Measurements from ENCODE around the gene CNTROB. TPM values are rescaled to one million over a fixed set of nuclear protein-coding genes. Genes with fewer than 3 reads are reported as not detected.

The CNTROB gene
- total and polyA plus RNA-seq, 2 experiments from 2014 or later, result 23.1 to 42.6 TPM

- peaks cover 20% of the 10 kb centered on the region for H3K36me3 ChIP-seq
These were observed 21.3 kb upstream of the CNTROB start for GRCh38 chr17:7910711-7911110.

GRCh38 chr17:7911116-7911515 lies 20.9 kb upstream of the CNTROB start:
- no peak overlapping the region for H3K27ac ChIP-seq
- TF ChIP-seq CTCF (IDR thresholded peaks at IDR 0.05; ENCODE audit: low read depth, low read length), result no peak
- DNase-seq (ENCODE audit: low read depth in 1 of 2, low spot score in 1 of 2), result no peak

More at GRCh38 chr17:7910711-7911110, 21.3 kb upstream of the CNTROB start:
- DNase-seq (ENCODE audit: low read depth in 1 of 2, low spot score in 1 of 2), result no peak
- no peak for TF ChIP-seq CTCF (IDR thresholded peaks at IDR 0.05; ENCODE audit: low read depth, low read length)
- H3K9me3 ChIP-seq (ENCODE audit: low read depth), result no peaks in the 10 kb centered on the region
- H3K4me3 ChIP-seq, result no peak overlapping the region
- H3K4me1 ChIP-seq (ENCODE audit: low read depth), result peaks cover 7% of the 10 kb centered on the region
- no peaks in the 10 kb centered on the region for H3K27me3 ChIP-seq
- no peak overlapping the region for H3K27ac ChIP-seq

GRCh38 chr17:7912927-7913524 lies 19.0 kb upstream of the CNTROB start:
- Histone ChIP-seq H3K36me3 (peaks cover 11% of the 10 kb centered on the region), H3K9me3 (ENCODE audit: low read depth) (no peaks in the 10 kb centered on the region), H3K27me3 (no peaks in the 10 kb centered on the region), H3K27ac (no peak overlapping the region), H3K4me3 (no peak overlapping the region), H3K4me1 (ENCODE audit: low read depth) (peaks cover 11% of the 10 kb centered on the region)
- peak; percentile 78 for TF ChIP-seq CTCF (IDR thresholded peaks at IDR 0.05; ENCODE audit: low read depth, low read length)
- DNase-seq (ENCODE audit: low read depth in 1 of 2, low spot score in 1 of 2), result peak; percentile 76 to 85

More at GRCh38 chr17:7911116-7911515, 20.9 kb upstream of the CNTROB start:
- Histone ChIP-seq H3K36me3 (peaks cover 20% of the 10 kb centered on the region), H3K27me3 (no peaks in the 10 kb centered on the region), H3K9me3 (ENCODE audit: low read depth) (no peaks in the 10 kb centered on the region), H3K4me1 (ENCODE audit: low read depth) (peaks cover 8% of the 10 kb centered on the region), H3K4me3 (no peak overlapping the region)

- H3K4me1 ChIP-seq (ENCODE audit: low read depth), result peaks cover 11% of the 10 kb centered on the region
- H3K4me3 ChIP-seq, result peak overlapping the region; percentile 35
- no peaks in the 10 kb centered on the region for H3K27me3 ChIP-seq
- peaks cover 5% of the 10 kb centered on the region for H3K36me3 ChIP-seq
- peak in 1 of 2 donors; percentile 54 for DNase-seq (ENCODE audit: low read depth in 1 of 2, low spot score in 1 of 2)
- no peak for TF ChIP-seq CTCF (IDR thresholded peaks at IDR 0.05; ENCODE audit: low read depth, low read length)
- peak overlapping the region; percentile 86 for H3K27ac ChIP-seq
- no peaks in the 10 kb centered on the region for H3K9me3 ChIP-seq (ENCODE audit: low read depth)
These were observed 16.8 kb upstream of the CNTROB start for GRCh38 chr17:7915179-7915610.

- H3K36me3 ChIP-seq, result no peaks in the 10 kb centered on the region
- H3K27ac ChIP-seq, result peak within 1 kb of the TSS; percentile 86
- no peak for TF ChIP-seq CTCF (IDR thresholded peaks at IDR 0.05; ENCODE audit: low read depth, low read length)
- peak within 1 kb of the TSS; percentile 35 for H3K4me3 ChIP-seq
- peaks cover 11% of the 10 kb centered on the region for H3K4me1 ChIP-seq (ENCODE audit: low read depth)
- H3K9me3 ChIP-seq (ENCODE audit: low read depth), result no peaks in the 10 kb centered on the region
- H3K27me3 ChIP-seq, result no peaks in the 10 kb centered on the region
- peak; percentile 95 to 99 for DNase-seq (ENCODE audit: low read depth in 1 of 2, low spot score in 1 of 2)
These were observed 16.2 kb upstream of the CNTROB start, which contains the start of gene RNF227 for GRCh38 chr17:7915611-7916384. TSS of gene RNF227 (minus strand) at chr17:7916289. CDS start at chr17:7916195, 94 bp downstream.
